Measurements from ENCODE around the gene LRRC3. TPM values are rescaled to one million over a fixed set of nuclear protein-coding genes. Genes with fewer than 3 reads are reported as not detected.

LRRC3 gene
- total and polyA plus RNA-seq, 2 of the 8 experiments (the other 6 are each of a cell fraction or from before 2014, with no cell fraction given), result 3.1 to 5.4 TPM

DNA sequence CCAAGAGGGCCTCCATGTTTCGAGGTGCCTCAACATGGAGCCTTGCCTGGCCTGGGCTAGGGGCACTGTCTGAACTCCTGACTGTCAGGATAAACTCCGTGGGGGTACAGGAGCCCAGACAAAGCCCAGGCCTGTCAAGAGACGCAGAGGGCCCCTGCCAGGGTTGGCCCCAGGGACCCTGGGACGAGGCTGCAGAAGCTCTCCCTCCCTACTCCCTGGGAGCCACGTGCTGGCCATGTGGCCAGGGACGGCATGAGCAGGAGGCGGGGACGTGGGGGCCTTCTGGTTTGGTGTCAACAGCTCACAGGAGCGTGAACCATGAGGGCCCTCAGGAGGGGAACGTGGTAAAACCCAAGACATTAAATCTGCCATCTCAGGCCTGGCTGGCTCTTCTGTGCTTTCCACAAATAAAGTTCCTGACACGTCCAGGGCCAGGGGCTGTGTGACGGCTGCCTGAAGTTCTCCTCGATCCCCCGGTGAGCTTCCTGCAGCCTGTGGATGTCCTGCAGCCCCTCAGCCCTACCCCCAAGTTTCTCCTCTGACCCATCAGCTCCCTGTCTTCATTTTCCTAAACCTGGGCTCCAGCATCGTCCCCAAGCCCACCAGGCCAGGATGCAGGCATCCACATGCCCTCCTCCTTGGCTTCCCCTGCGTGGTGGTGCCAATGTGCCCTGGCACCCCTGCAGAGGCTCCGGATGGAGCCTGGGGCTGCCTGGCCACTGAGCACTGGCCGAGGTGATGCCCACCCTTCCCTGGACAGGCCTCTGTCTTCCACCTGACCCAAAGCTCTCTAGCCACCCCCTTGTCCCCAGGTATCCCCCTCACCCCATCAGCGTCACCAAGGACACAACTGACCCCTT, 12.8 kb upstream of the LRRC3 start:
- 93% methylated on average over 14 of the region's 19 CpGs; no CpG with 5 or more reads in 1 of the 2 experiments for WGBS, 2 experiments (ENCODE audit: extremely low coverage in 1 of 2, insufficient coverage in 1 of 2, insufficient read length in 1 of 2, insufficient replicate concordance in 2 of 2, low coverage in 1 of 2, low lambda C conversion rate in 2 of 2, missing lambda C conversion rate in 1 of 2)
- H2BK12ac ChIP-seq (ENCODE audit: low read depth, low read length), result no peak overlapping the region
- H3K36me3 ChIP-seq (ENCODE audit: control insufficient read depth in 2 of 4, insufficient read depth in 4 of 4, low read length in 3 of 4), result no peaks in the 10 kb centered on the region
- no peak overlapping the region for H2BK5ac ChIP-seq (ENCODE audit: low read depth, low read length)
- no peak overlapping the region for H3K27ac ChIP-seq (ENCODE audit: low read depth, low read length)
- H3K56ac ChIP-seq (replicated peaks; ENCODE audit: insufficient read length, low read depth, low read length), result no peak overlapping the region
- H2BK120ac ChIP-seq (replicated peaks; ENCODE audit: low read depth, low read length), result no peak overlapping the region
- POLR2A ChIA-PET (ENCODE audit: partially characterized antibody), result interaction anchor here (1.0 to 1.9 kb wide), 3 partner anchors 10 to 100 kb away, joined by 3 to 6 read pairs (median 4); no protein-coding TSS in a partner anchor
- no peak overlapping the region for H4K91ac ChIP-seq (replicated peaks; ENCODE audit: insufficient read length, low read length)
- no peaks in the 10 kb centered on the region for H3K79me1 ChIP-seq (ENCODE audit: low read depth, low read length)
- no peak overlapping the region for H2BK15ac ChIP-seq (ENCODE audit: low read length)
- no peak overlapping the region for H2AK5ac ChIP-seq (ENCODE audit: low read depth, low read length)
- no peak overlapping the region for H4K8ac ChIP-seq (ENCODE audit: extremely low read depth, insufficient read depth, low read length)
- CTCF ChIA-PET (ENCODE audit: partially characterized antibody), result interaction anchor here (0.7 to 4.7 kb wide), 10 partner anchors 9 to 105 kb away, joined by 3 to 20 read pairs (median 4); no protein-coding TSS in a partner anchor
- H3K4me1 ChIP-seq (replicated peaks in 1 of 4; ENCODE audit: control insufficient read depth in 3 of 4, insufficient read depth in 4 of 4, low read length in 3 of 4), result no peaks in the 10 kb centered on the region; a peak in 1 of 7 replicates
- H3K18ac ChIP-seq (ENCODE audit: extremely low read depth, low read length), result no peak overlapping the region
- H3K23me2 ChIP-seq (ENCODE audit: low read depth, low read length), result no peaks in the 10 kb centered on the region
- H4K20me1 ChIP-seq (replicated peaks in 1 of 2; ENCODE audit: control insufficient read depth in 1 of 2, insufficient read depth in 2 of 2, low read length in 2 of 2), result no peaks in the 10 kb centered on the region
- H3K9ac ChIP-seq (replicated peaks in 1 of 4; ENCODE audit: extremely low read depth in 1 of 4, low read depth in 3 of 4, low read length in 3 of 4), result no peak overlapping the region
- no peak overlapping the region for H3K4me2 ChIP-seq (ENCODE audit: insufficient read depth in 1 of 2, low read depth in 2 of 2, low read length in 2 of 2)
- H2AFZ ChIP-seq (ENCODE audit: low read length), result no peak overlapping the region
- no peak for DNase-seq (ENCODE audit: low read depth in 1 of 2, low spot score in 2 of 2)
- H3K4me3 ChIP-seq (ENCODE audit: extremely low read depth in 1 of 4, insufficient read depth in 2 of 4, low read depth in 3 of 4, low read length in 4 of 4), result no peak overlapping the region
- no peaks in the 10 kb centered on the region for H3K9me3 ChIP-seq (ENCODE audit: insufficient read depth in 2 of 2, low read depth in 1 of 2, low read length in 1 of 2)
- no peak overlapping the region for H3K23ac ChIP-seq (ENCODE audit: insufficient read length)
- no peak for FAIRE-seq
- no peak overlapping the region for H3K14ac ChIP-seq (ENCODE audit: insufficient read length)
- H4K5ac ChIP-seq (ENCODE audit: insufficient read length, low read depth, low read length), result no peak overlapping the region
- H3K4ac ChIP-seq (replicated peaks; ENCODE audit: insufficient read length, low read depth, low read length), result no peak overlapping the region
- no peak overlapping the region for H2BK20ac ChIP-seq (ENCODE audit: low read length)
- no peaks in the 10 kb centered on the region for H3K27me3 ChIP-seq (replicated peaks in 1 of 4; ENCODE audit: control insufficient read depth in 3 of 4, extremely low read depth in 1 of 4, insufficient read depth in 3 of 4, low read length in 3 of 4)
- H3K79me2 ChIP-seq (ENCODE audit: control insufficient read depth in 1 of 2, insufficient read depth in 2 of 2, low read length in 2 of 2), result no peaks in the 10 kb centered on the region
- TF ChIP-seq CBX5 (IDR thresholded peaks at IDR 0.05; ENCODE audit: low read depth, low read length), result no peak
- TF ChIP-seq TBP (IDR thresholded peaks at IDR 0.05; ENCODE audit: low read depth, low read length), result no peak
- no peak for TF ChIP-seq SAP30 (IDR thresholded peaks at IDR 0.05; ENCODE audit: insufficient read depth, insufficient replicate concordance, low read length)
- no peak for TF ChIP-seq BACH1 (IDR thresholded peaks at IDR 0.05; ENCODE audit: low read length)
- no peak for TF ChIP-seq JUN (IDR thresholded peaks at IDR 0.05; ENCODE audit: low read depth, low read length)
- no peak for TF ChIP-seq CHD1 (IDR thresholded peaks at IDR 0.05; ENCODE audit: low read depth, low read length)
- no peak for TF ChIP-seq USF2 (IDR thresholded peaks at IDR 0.05; ENCODE audit: low read length)
- no peak for TF ChIP-seq BRCA1 (IDR thresholded peaks at IDR 0.05; ENCODE audit: low read depth, low read length)
- TF ChIP-seq, protein P1, sequence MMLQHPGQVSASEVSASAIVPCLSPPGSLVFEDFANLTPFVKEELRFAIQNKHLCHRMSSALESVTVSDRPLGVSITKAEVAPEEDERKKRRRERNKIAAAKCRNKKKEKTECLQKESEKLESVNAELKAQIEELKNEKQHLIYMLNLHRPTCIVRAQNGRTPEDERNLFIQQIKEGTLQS (IDR thresholded peaks at IDR 0.05; ENCODE audit: insufficient read depth, low read depth, low read length), result no peak
- no peak for TF ChIP-seq SIRT6 (IDR thresholded peaks at IDR 0.05; ENCODE audit: low read length)

Data from H1 (cell line).